HG03520 (cell line): Measurements from ENCODE around the gene CTNNA2.

Experiments used
- ATAC-seq: cut with Tn5 transposase; IDR thresholded peaks from one replicate; pipeline ENCODE4 v1.9.1; 2021; ENCODE audit warnings: mild to moderate bottlenecking, moderate library complexity; ENCODE audit not compliant: unreplicated experiment

CTNNA2 gene

DNA sequence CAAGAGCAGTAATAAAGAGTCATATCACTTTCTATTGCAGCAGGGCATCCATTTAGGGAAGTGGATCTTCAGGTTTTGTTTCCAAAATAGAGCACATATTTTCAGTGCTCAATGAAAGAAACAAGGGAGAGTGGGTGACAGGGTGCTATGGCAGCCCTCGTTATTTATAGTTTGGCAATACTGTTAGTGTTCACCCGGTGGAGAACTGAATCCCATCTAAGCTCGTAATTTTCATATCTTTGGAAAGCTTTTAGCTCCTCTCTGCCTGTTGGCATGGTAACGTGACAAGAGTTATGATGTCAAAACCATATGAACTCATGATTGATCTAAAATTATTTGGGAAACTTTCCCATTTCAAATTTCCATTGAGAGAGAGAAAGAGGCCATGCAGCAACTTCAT is 459.8 kb downstream of the CTNNA2 start:
- no peak for ATAC-seq

DNA sequence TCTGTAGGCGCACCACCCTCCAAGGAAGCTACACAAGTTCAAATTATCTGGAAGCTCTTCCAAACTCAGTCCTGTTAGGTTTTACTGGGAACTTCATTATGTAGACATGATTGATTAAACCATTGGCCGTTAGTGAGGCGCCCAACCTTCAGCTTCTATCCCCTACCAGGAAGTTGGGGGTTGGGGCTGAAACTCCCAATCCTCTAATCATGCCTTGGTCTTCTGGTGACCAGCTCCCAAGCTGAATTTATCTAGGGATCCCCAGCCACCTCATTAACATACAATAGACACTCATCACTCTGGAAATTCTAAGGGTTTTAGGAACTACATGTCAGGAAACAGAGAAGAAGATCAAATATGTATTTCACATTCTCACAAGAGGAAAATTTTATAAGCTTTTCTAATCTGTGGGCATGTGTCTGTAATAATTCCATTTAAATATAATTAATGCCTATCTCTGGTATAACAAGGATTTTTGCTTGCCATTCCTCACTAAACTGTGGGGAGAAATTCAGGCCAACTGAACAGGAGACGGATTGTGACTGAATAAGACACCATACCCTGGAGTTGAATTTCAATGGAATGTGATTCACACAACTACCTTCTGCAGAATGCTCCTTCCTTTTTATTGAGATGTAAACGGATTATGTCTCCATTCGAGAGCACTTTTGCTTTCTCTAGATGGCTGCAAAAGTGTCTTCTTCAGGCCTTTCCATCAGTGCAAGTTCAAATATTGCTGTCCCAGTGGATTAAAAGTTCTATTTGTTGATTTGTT is 463.1 kb downstream of the CTNNA2 start:
- no peak for ATAC-seq

DNA sequence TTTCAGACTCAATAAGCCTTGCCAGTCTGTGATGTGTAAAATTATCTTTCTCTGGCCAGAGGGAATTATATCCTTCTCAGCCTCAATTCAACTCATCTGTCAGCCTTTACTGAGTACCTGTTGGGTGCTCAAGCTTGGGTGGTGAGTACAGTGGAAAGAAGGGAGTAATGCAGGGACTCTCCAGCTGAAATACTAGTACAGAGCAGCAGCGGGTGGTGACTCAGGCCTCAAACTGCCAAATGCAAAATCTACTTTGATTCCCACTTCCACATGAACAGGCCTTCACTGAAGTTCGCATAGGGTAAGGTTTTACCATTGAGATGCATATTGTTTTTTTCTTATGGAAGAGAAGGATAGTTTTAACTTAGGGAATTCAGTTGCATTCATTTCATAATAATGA is 464.9 kb downstream of the CTNNA2 start:
- ATAC-seq, result no peak

DNA sequence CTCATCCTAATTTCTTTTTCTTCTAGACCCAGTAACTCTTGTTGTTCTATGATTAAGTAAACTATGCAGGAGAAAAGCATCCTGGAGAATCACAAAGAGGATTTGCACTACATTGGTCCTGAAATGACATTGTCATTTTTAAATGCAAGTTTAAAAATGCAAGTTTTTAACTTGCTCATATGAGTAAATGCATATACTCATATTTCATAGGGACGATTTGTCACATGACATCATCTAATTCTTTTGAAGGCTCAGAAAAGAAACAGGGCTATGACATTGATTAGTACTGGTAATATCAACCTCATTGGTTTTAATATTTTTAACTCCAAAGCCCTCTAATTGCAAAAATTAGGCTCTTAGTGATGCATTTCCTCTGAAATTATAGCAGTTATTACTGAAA is 467.3 kb downstream of the CTNNA2 start:
- ATAC-seq, result no peak

DNA sequence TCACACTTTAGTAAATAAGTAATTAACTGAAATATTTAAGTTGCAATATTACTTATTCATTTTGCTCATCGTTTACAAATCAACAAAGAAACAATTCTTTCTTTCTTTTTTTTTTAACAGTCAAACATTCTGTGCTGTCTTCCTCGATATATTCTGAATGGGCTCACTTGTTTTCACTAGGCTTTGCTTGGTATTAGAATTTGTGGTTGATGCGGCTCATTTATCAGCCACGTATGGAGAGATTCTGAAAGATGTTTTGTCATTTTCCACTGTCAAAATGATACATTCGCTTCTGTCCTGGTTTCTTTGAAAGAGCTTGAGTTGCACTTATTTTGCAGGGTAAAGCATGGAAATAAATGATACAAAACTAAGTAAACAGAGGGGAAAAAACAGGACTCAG is 468.0 kb downstream of the CTNNA2 start:
- no peak for ATAC-seq

DNA sequence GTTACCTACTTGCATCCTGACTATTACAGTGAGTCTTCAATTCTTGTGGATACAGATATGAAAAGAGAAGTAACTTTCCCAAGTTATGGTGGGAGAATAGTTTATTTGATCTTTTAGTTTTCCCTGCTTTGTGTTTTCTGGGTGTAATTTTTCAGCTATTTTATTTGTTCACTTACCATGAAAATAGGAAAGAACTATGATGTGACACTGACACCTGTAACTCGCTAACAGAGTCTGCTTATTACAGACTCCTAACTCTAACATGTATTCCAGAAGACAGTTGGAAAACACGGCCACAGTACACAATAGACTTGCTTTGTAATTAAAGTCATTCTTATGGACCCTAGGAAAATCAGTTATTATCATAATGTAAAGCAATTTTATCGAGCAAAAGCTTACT is 468.5 kb downstream of the CTNNA2 start:
- ATAC-seq, result no peak

DNA sequence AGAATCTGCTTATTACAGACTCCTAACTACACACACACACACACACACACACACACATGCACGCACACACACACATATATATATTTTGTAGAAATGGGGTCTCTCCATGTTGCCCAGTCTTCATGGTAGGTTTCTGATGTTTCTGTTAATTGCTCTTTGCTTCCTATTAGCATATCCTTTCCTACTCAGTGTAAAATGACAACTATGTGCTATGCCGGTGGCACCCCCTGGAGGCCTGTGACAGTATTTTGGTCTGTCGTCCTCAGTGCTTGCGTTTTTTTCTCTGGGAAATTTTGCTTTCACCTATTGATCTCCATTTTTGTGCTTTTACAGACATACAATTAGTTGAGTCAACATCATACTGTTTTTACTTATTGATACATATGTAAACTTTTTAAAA is 469.6 kb downstream of the CTNNA2 start:
- ATAC-seq, result no peak

DNA sequence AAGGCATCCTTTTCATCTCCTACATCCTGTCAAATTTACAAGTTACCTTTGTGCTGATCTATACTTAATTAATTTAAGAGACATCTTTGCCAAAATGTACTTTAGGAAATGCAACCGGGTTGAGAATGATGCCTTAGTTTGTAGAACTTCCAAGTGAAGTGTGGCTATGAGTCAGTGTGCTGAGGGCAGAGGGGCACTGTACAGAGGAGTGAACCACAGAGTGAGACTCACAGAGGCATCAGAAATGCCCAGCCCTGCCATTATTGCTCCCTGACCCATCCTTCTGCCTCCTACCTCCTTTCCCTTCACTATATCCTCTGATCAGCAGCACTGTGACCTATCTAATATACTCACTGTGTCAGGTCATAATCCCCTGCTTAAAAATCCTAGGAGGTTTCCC is 471.6 kb downstream of the CTNNA2 start:
- ATAC-seq, result no peak

DNA sequence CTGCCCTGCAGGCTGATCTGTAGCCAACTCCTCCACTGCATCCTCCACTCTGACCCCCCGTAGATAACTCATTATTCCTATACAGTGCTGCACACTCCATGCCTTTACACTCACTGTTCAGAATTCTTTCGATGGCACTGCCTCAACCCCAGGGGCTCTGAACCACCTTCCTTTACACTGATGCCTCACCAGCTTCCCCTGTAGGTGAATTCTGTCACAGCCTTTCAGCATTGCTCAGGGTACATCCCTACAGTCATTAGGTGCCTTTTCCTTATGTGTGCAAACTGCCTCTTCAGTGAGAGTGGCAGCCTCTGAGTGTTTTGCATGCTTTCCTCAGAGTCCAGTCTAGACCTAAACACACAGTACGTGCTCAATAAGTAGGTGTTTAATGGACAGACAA is 472.3 kb downstream of the CTNNA2 start:
- no peak for ATAC-seq

DNA sequence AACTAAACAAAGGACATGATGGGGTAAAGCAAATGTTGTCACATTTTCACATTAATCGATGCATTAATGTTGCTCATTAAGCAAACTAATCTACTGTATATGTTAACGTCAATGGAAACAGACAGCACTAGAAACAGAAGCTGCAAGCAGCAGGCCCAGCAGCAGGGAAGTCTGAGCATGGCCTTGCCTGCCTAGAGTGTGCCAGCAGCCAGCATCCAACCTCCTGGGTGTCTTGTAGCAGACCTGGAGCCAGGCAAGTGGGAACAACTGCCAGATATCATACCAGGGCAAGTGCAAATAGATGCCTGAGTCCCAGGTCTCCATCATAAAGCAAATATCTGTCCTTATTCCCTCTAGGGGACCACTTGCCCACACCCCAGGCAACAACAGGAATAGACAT is 472.7 kb downstream of the CTNNA2 start:
- no peak for ATAC-seq

DNA sequence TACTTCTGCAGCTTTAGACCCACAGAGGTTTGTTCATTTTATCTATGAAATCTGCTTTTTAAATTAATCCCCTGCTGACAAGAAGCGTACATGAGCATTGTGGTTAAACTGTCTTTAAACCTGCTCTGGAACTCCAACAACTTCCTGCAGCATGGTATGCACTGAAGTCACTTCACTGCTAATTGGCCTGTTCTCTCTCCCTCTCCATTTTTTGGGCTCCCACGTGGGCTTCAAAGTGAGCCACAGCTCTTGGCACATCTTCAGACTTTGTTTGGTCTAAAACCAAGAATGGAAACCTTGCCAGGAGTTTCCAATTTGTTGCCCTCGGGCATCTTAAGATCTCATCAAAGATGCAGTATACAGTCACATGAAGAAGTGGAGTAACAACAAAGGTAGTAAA is 480.3 kb downstream of the CTNNA2 start:
- no peak for ATAC-seq

DNA sequence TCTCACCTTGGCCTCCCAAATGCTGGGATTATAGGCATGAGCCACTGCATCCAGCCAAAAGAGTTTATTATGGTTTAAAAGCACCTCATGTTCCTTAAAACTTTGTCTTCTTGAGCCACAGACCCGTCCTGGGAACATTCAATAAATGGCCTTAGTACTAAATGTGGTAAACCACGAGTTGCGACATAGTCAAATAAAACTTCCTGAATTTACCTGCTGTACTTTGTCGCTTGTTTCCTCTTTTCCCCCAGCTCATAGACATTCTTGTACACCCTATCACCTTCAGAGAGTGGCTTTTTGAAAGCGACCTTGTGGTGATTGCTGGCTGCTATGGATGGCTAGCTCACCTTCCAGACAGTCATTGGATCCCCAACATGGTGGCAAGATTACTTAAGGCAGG is 481.3 kb downstream of the CTNNA2 start:
- ATAC-seq, result no peak

DNA sequence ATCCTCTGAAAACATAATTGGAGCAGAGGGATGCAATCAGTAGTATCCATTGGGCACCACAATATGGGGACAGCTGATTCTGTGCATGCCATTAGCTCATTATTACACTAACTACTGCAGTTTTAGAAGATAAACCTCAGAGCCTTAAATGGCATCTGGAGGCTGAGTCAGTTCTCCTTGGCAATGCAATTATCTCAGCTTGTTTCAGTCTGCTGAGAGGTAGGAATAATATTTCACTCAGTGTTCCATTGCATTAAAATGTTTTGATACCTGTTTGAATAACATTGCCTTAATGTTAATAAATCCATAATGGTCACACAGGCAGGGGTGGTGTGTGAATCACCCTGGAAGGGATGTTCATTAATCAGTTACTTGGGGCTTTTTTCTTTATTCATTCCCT is 482.1 kb downstream of the CTNNA2 start:
- ATAC-seq, result no peak

DNA sequence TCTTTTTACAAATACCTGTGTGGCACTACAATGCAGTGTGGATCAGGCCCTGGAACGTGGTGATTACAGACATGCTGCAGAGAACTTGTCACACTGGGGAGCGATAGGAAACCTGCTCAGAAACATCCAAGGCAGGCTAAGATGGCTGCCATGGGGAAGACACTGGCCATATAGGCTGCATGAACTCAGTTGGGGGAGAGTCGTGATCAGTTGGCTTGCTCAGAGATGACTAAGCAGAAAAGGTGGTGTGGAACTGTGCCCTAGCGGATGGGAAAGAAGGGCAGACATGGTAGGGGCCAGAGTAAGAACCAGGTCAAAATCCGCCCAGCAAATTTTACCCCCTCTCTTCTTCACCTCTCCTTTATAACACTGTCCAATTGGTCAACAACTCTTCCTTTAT is 483.9 kb downstream of the CTNNA2 start:
- ATAC-seq, result no peak

DNA sequence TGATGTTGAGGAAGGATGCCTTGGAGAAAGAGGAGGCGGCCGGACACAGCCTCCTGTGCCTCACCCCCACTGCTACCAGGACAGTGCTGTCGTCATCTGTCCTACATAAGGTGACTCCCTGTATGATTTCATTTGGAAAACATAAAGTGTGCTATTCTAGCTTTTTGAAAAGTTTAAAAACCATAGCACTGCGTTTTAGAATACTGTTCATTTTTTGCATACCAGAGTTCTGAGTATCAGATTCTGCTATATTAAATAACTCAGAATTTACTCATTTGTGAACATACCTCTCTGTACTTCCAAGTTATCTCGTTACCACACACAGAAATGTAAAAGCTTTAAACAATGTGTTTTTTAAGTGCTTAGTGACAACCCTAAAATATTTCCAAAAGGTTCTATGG is 488.9 kb downstream of the CTNNA2 start:
- ATAC-seq, result no peak

DNA sequence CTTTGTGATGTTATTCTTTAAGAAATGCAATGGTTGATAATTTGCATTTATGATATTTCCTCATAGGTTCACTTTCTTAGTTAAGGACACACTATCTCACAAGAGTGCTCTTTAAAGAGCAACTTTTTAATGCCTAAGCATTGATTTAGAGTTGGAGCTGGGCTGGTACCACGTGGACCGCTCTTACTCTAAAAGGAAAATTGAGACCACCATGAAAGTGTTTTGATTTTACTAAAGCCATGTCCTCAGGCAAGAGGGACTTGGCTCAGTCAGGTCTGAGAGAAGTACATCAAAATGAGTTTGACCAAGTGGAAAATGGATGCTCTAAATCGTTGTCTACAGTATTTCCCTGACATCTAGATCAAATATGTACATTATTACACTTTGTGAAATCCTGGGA is 489.3 kb downstream of the CTNNA2 start:
- no peak for ATAC-seq

DNA sequence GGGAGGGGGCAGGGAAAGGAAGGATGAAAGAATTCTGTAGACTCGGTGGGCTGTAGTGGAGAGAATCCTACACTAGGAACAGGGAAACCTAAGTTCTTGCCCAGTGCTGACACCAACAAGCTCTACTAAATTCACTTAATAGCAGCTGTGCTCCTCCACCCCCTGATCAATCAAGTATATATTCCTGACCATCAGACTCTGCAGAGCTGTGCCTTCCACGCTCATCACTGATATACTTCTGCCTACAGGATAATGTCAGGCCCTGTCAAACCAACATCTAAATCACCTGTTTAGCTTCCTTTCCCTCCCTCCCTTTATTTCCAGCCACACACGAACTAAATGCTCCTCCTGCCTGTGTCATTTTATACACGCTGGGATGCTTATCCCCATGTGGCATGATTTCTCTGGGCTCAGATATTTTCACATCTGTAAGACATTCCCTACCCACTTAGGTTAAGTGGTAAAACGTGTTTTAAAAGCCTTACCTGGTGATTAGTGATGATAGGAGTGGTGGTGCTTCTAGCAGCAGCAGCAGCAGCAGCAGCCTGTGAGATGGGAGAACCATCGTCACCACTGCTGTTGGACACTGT is 489.8 kb downstream of the CTNNA2 start:
- ATAC-seq, result no peak

DNA sequence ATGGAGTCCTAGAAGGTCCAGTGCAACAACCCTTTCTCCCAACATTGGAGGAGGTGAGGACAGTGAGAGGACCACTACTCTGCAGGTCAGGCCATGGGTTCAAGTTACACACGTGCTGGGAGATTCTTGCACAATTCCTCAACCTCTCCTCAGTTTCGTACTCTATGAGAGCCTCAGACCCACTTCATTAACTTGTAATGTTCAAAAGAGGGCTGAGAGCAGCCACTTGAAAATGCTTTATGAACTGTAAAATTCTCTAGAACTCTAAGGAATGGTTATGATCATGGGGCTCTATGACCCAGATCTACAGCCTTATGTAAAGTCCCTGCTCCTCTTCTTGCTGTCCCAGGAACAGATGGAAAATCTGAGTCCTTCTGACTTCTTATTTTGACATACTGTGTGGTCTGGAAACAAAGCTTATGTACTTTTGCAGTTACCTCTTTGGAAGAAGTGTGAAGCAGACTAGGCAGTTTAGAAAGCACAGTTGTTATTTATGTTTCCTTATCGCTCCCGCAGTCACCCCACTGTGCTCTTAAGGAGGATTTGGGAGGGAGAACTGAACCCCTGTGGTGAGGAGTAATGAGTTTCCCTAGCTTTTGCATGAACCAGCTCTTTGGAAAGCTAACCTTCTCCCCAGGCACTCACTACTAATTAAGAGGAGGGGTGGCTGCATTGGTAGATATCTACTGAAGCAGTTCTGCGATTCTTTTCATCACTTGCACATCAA is 495.1 kb downstream of the CTNNA2 start:
- ATAC-seq, result no peak

DNA sequence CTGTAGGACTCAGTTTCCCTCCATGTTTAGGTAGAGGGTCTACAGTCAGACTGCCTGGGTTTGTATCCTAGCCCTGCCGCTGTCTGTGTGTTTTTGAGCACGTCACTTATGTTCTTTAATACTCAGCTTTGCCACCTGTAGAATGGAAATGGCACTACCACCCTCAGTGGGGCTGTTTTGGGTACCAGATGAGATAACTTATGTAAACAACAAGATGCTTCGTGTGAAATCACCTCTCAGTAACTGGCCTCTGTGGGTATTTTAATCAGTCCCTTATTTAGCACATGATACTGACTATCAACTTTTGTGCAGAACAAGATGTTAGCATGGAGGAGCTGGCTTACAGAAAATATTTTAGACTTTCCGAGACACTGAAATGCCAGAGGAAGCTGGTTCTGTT is 495.7 kb downstream of the CTNNA2 start:
- no peak for ATAC-seq

DNA sequence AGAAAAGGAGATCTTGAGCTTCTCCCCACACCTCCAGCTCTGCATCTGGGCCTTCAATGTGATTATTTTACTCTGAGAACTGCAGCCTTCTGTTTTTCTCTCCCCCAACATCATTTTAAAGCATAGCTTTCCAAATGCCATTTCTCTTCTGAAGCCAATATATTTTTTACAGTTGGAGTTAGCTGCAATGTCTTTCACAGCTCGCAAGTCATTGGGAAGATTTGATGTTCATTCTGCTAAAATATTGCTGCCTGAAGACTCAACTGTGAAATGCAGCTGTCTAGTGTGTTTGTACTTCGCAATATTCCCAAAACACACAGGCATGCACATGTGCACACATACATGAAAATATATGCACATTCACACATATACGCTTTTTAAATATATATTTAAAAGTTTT is 496.4 kb downstream of the CTNNA2 start:
- no peak for ATAC-seq

DNA sequence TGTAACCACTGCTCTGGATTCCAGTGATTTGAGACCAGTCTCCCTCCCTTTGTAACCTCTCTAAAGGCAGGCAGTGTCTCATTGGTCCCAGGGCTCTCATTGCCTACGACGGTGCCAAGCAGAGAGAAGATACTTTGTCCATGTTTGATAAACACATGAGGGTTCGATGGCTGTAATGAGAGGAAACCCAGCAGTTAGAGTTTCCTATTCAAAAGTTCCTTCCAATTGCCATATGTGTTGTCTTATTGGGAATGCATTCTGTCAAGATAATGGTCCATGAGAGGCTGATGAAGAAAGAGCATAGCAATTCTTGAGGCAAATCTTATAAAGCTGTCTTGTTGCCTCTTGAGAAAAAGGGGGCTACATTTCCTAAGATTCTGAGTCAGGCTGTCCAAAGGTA is 499.2 kb downstream of the CTNNA2 start:
- ATAC-seq, result no peak

DNA sequence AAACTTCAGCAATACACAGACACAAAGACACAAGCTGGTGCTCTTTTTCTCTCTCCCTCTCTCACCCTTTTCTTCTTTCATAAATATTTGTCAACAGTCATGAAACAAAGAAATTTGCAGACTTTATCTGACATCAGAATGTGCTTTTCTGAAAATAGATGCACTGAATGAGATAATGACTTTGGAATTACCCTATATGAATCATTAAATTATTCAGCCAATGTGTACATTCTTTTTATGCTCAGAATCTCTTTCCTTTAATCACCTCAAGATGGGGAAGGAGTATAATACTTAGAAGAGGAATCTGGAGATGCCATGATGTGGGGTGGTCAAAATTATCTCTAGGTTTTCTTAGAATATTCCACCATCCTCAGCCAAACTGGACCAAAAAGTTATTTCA is 501.8 kb downstream of the CTNNA2 start:
- ATAC-seq, result no peak
